ENCODE measurements around the gene PID1. TPM values are rescaled to one million over a fixed set of nuclear protein-coding genes. Genes with fewer than 3 reads are reported as not detected.

PID1 gene, protein sequence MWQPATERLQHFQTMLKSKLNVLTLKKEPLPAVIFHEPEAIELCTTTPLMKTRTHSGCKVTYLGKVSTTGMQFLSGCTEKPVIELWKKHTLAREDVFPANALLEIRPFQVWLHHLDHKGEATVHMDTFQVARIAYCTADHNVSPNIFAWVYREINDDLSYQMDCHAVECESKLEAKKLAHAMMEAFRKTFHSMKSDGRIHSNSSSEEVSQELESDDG
- total RNA-seq (10 to 100 TPM in 2 of 9 donors, 1 to 10 TPM in 7; 3.1 to 17.7 (median 7.1) TPM), polyA plus RNA-seq (1 to 10 TPM; 2.1 to 9.9 TPM)
- long read RNA-seq, donor 1, transcript PID1-203 (3 exons, 2,533 nt), result major isoform, 8 of 8 reads
- long read RNA-seq, donor 1, partial matches to known transcripts, result 0 of 8 reads
- long read RNA-seq, donor 1, other reads (novel, unspliced or antisense), result 0 of 8 reads
- long read RNA-seq, donor 2, transcript PID1-203 (3 exons, 2,533 nt), result major isoform, 13 of 14 reads
- long read RNA-seq, donor 2, partial matches to known transcripts, result 0 of 14 reads
- long read RNA-seq, donor 2, other reads (novel, unspliced or antisense), result 1 of 14 reads
- long read RNA-seq, donor 3, partial matches to known transcripts, result 0 of 2 reads
- long read RNA-seq, donor 3, other reads (novel, unspliced or antisense), result 0 of 2 reads

DNA sequence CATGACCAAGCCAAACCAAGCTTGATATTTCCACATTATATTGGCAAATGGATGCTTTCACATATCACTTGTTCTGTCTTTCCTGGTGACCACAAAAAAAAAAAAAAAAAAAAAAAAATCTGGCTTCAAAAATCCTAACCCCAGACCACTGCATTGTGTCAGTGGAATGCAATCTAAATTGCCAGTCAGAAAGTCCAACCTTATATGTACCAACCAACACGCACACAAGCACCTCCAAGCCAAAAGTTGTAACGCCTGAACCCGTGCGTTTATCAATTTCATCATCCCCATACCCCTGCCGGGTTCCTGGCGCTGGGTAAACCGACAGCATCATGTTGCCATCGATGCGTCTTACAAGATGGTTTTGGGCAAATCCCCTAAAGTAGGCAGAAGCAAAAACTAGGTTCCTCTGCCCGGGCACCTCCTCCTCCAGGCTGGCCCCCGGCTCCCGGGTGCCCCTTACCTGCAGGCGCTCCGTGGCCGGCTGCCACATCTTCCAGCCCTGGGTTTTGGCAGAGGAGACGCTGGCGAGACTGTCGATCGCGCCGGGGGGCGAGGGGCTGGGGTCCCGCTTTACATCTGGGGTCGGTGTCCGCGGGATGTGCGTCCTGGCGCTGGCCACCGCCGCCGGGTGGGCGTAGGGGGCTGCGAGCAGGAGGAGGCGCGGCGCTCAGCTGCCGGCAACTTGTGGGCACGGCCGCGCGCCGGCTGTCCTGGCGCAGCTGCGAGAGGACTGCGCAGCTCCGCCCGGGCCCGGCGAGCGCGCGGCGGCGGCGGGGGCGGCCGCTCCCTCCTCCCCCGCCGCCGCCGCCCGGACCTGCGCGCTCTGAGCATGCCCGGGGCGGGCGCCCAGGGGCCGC is at the start of gene PID1:
TSS of gene PID1 (minus strand) at position 737 of the 860 bp plus-strand sequence. CDS start at position 493, 244 bp downstream.
- peak within 1 kb of the TSS; percentile 33 to 88 (median 72) for H3K4me3 ChIP-seq
- peaks cover 0 to 21% (median 2%) of the 10 kb centered on the region in 12 donors for H3K4me1 ChIP-seq
- ATAC-seq (peak in 3 of 4 donors; percentile 60 to 88 (median 87)), DNase-seq (peak in 4 of 5 donors; percentile 33 to 68 (median 52))
- H3K36me3 ChIP-seq, result no peaks in the 10 kb centered on the region
- H3K27me3 ChIP-seq, result peaks cover 0 to 5% (median 0%) of the 10 kb centered on the region in 9 donors
- H3K27ac ChIP-seq, result peak within 1 kb of the TSS; percentile 23 to 83 (median 74)
- 2 to 5% (median 4%) methylated on average over 22 to 68 of the region's 68 CpGs for WGBS, 4 donors
- TF ChIP-seq POLR2A (IDR thresholded peaks at IDR 0.05), result peak in 1 of 2 donors; percentile 33
- TF ChIP-seq, protein P1, sequence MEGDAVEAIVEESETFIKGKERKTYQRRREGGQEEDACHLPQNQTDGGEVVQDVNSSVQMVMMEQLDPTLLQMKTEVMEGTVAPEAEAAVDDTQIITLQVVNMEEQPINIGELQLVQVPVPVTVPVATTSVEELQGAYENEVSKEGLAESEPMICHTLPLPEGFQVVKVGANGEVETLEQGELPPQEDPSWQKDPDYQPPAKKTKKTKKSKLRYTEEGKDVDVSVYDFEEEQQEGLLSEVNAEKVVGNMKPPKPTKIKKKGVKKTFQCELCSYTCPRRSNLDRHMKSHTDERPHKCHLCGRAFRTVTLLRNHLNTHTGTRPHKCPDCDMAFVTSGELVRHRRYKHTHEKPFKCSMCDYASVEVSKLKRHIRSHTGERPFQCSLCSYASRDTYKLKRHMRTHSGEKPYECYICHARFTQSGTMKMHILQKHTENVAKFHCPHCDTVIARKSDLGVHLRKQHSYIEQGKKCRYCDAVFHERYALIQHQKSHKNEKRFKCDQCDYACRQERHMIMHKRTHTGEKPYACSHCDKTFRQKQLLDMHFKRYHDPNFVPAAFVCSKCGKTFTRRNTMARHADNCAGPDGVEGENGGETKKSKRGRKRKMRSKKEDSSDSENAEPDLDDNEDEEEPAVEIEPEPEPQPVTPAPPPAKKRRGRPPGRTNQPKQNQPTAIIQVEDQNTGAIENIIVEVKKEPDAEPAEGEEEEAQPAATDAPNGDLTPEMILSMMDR (IDR thresholded peaks at IDR 0.05), result no peak
- intact Hi-C loops (cut with DNase I), result loop anchor here (5.0 to 10.0 kb wide), 11 partner anchors 133 to 1386 kb away; no protein-coding TSS in a partner anchor
- no peaks in the 10 kb centered on the region for H3K9me3 ChIP-seq

DNA sequence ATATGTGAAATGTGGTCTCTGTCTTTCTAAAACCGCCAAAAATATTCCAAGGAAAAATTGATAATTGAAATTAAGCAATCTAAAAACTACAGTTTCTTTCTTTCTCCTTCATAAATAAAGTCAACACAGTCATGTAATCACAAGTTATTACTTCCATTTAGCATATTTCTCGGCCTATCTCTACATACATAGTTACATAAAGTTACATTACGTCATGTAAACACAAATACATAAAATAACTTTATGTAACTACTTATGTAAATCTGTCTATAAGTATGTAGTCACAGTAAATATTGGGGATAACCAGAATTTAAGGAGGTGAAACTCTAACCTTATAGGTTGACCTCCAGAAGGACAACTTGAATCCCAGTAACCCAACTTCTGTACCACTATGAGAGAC is 48.5 kb upstream of the PID1 start:
- H3K36me3 ChIP-seq, result no peaks in the 10 kb centered on the region
- H3K9me3 ChIP-seq, result peaks cover 0 to 5% (median 0%) of the 10 kb centered on the region in 12 donors
- peaks cover 0 to 1% (median 0%) of the 10 kb centered on the region in 12 donors for H3K4me1 ChIP-seq
- TF ChIP-seq, protein P1 (IDR thresholded peaks at IDR 0.05), result no peak
- TF ChIP-seq POLR2A (IDR thresholded peaks at IDR 0.05), result no peak
- H3K27me3 ChIP-seq, result no peaks in the 10 kb centered on the region
- ATAC-seq (no peak), DNase-seq (no peak)
- intact Hi-C loops (cut with DNase I), result no loop called here
- no peak overlapping the region for H3K27ac ChIP-seq
- no peak overlapping the region for H3K4me3 ChIP-seq
- 86 to 92% (median 89%) methylated on average over 3 of the region's 3 CpGs for WGBS, 4 donors

DNA sequence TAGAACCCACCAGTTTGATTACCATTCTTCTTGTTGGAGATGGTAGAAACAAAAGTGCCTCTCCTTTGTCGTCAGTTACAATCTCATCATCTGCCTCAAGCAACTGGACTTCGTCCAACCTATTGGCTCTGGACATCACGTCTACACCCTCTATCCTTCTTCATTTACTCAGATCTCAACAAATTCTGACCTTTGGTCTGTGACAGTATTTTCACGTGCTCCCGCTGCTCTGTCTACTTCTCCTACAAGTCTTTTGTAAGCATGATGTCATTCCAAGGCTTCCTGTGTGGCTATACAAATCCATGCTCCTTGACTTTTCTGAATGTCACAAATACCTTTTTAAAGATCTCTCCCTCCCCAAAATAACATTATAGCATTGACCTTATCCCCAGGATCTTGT is 43.0 kb upstream of the PID1 start:
- 52 to 64% (median 53%) methylated on average over 5 of the region's 5 CpGs for WGBS, 4 donors
- TF ChIP-seq, protein P1 (IDR thresholded peaks at IDR 0.05), result no peak
- no peak for TF ChIP-seq POLR2A (IDR thresholded peaks at IDR 0.05)
- ATAC-seq, result peak in 1 of 4 donors; percentile 30
- Histone ChIP-seq H3K27ac (peak overlapping the region in 9 of 12 donors; percentile 22 to 78 (median 49)), H3K36me3 (no peaks in the 10 kb centered on the region), H3K9me3 (peaks cover 0 to 6% (median 0%) of the 10 kb centered on the region in 12 donors), H3K27me3 (no peaks in the 10 kb centered on the region), H3K4me3 (no peak overlapping the region), H3K4me1 (peaks cover 0 to 37% (median 0%) of the 10 kb centered on the region in 12 donors)
- no peak for DNase-seq
- intact Hi-C loops (cut with DNase I), result no loop called here
